ENCODE measurements around the gene EBLN1. TPM values are rescaled to one million over a fixed set of nuclear protein-coding genes. Genes with fewer than 3 reads are reported as not detected.

The EBLN1 gene
- polyA plus RNA-seq, 2 of the 4 experiments (the other 2 are of a cell fraction) = not detected

DNA sequence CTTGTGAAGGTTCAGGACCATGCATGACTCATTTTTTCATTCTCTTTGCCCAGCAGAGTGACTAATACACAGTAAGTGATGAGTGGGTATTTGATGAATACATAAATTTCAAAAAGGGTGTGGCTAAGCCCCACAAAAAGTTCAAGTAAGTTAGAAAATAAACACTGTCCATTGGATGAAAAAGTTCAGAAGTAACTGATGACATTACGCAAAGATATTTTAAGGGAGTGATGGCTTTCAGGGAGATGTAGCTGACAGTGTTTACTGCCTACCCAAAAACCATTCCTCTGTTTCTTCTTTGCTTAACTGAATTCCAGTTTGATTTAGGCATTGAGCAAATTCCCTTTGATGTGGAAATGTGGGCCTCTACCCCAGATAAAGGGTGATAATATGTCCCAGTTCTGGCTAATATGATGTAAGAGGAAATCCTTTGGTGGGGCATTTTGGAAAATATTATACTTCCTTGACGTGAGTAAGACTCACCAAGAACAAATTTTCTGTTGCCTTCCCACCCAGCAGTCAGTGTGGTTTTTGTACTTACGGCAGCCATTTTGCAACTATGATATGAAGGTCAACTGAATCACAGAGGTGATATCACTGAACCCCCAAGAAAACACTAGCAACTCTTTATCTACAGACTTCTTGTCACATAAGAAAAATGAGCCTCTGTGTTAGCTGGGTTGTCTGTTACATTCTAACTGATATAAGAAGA, 29.0 kb upstream of the EBLN1 start:
- Histone ChIP-seq H3K4me2 (peak overlapping the region; percentile 79), H3K4me1 (peaks cover 54% of the 10 kb centered on the region), H3K4me3 (0 out of 3 replicates have a peak overlapping the region, but pooled peaks have one; percentile 9), H3K27ac (peak overlapping the region; percentile 89), H3K9me3 (no peaks in the 10 kb centered on the region; the same call in 2 of the 3 replicates)
- WGBS (ENCODE audit: missing lambda C conversion rate) = under 1% methylated on average over 3 of the region's 3 CpGs
- FAIRE-seq (peak; percentile 96), DNase-seq (ENCODE audit: low read depth in 1 of 2, low spot score in 1 of 2) (peak; percentile 83 to 92), ATAC-seq (peak; percentile 90 to 94)
- ChIA-PET POLR2A (interaction anchor here (1.1 to 4.4 kb wide), 3 partner anchors 17 to 244 kb away, joined by 3 to 22 read pairs (median 10); partner anchors contain the start of genes COMMD3 and DNAJC1), CTCF (interaction anchor here (3.4 kb wide), 1 partner anchor 14 kb away, joined by 20 read pairs; no protein-coding TSS in a partner anchor)
- TF ChIP-seq RFX5 (IDR thresholded peaks at IDR 0.05) (no peak), NPAS2 (CRISPR knock-in tag; IDR thresholded peaks at IDR 0.05; ENCODE audit: borderline replicate concordance) (no peak), EP300 (IDR thresholded peaks at IDR 0.05) (peak; percentile 57 to 91; a peak in 3 of 5 replicates), GATA3 (IDR thresholded peaks at IDR 0.05; ENCODE audit: borderline replicate concordance) (peak; percentile 83), HOXB5 (CRISPR knock-in tag; IDR thresholded peaks at IDR 0.05) (peak; percentile 46; the same call in 1 of the 2 replicates), SMC3 (IDR thresholded peaks at IDR 0.05) (no peak; the same call in 2 of the 3 replicates), FOSL2 (IDR thresholded peaks at IDR 0.05) (peak; percentile 97), FOSL2 (CRISPR knock-in tag; IDR thresholded peaks at IDR 0.05) (peak; percentile 99), JUN (IDR thresholded peaks at IDR 0.05) (peak; percentile 74 to 88; a peak in 4 of 5 replicates), MAFK (IDR thresholded peaks at IDR 0.05; ENCODE audit: partially characterized antibody) (peak; percentile 84), CEBPB (IDR thresholded peaks at IDR 0.05) (peak; percentile 78 to 83), SREBF2 (IDR thresholded peaks at IDR 0.05) (no peak), RARB (CRISPR knock-in tag; IDR thresholded peaks at IDR 0.05) (no peak), BHLHE40 (IDR thresholded peaks at IDR 0.05; ENCODE audit: low read depth, low read length) (no peak), ZFP36 (IDR thresholded peaks at IDR 0.05; ENCODE audit: borderline replicate concordance, partially characterized antibody) (no peak), ESRRA (IDR thresholded peaks at IDR 0.05; ENCODE audit: borderline replicate concordance, low read length) (peak; percentile 89; the same call in 1 of the 2 replicates), CHD4 (IDR thresholded peaks at IDR 0.05; ENCODE audit: borderline replicate concordance) (no peak), JUNB (IDR thresholded peaks at IDR 0.05) (peak; percentile 95), FOSB (CRISPR knock-in tag; IDR thresholded peaks at IDR 0.05) (0 out of 2 replicates have a peak, but pooled peaks have one; percentile 31)
- TF ChIP-seq, protein P1, sequence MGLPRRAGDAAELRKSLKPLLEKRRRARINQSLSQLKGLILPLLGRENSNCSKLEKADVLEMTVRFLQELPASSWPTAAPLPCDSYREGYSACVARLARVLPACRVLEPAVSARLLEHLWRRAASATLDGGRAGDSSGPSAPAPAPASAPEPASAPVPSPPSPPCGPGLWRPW (IDR thresholded peaks at IDR 0.05) = 0 out of 2 replicates have a peak, but pooled peaks have one; percentile 25
- TF ChIP-seq, protein P2, sequence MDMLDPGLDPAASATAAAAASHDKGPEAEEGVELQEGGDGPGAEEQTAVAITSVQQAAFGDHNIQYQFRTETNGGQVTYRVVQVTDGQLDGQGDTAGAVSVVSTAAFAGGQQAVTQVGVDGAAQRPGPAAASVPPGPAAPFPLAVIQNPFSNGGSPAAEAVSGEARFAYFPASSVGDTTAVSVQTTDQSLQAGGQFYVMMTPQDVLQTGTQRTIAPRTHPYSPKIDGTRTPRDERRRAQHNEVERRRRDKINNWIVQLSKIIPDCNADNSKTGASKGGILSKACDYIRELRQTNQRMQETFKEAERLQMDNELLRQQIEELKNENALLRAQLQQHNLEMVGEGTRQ (IDR thresholded peaks at IDR 0.05) = no peak
- TF ChIP-seq, protein P3, sequence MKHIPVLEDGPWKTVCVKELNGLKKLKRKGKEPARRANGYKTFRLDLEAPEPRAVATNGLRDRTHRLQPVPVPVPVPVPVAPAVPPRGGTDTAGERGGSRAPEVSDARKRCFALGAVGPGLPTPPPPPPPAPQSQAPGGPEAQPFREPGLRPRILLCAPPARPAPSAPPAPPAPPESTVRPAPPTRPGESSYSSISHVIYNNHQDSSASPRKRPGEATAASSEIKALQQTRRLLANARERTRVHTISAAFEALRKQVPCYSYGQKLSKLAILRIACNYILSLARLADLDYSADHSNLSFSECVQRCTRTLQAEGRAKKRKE (CRISPR knock-in tag; IDR thresholded peaks at IDR 0.05; ENCODE audit: low read depth) = 0 out of 2 replicates have a peak, but pooled peaks have one; percentile 33
- TF ChIP-seq, protein P4, sequence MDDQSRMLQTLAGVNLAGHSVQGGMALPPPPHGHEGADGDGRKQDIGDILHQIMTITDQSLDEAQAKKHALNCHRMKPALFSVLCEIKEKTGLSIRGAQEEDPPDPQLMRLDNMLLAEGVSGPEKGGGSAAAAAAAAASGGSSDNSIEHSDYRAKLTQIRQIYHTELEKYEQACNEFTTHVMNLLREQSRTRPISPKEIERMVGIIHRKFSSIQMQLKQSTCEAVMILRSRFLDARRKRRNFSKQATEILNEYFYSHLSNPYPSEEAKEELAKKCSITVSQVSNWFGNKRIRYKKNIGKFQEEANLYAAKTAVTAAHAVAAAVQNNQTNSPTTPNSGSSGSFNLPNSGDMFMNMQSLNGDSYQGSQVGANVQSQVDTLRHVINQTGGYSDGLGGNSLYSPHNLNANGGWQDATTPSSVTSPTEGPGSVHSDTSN (IDR thresholded peaks at IDR 0.05) = no peak
- TF ChIP-seq, protein P5, sequence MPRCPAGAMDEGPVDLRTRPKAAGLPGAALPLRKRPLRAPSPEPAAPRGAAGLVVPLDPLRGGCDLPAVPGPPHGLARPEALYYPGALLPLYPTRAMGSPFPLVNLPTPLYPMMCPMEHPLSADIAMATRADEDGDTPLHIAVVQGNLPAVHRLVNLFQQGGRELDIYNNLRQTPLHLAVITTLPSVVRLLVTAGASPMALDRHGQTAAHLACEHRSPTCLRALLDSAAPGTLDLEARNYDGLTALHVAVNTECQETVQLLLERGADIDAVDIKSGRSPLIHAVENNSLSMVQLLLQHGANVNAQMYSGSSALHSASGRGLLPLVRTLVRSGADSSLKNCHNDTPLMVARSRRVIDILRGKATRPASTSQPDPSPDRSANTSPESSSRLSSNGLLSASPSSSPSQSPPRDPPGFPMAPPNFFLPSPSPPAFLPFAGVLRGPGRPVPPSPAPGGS (IDR thresholded peaks at IDR 0.05) = peak; percentile 34; the same call in 1 of the 3 replicates
- TF ChIP-seq, protein P6, sequence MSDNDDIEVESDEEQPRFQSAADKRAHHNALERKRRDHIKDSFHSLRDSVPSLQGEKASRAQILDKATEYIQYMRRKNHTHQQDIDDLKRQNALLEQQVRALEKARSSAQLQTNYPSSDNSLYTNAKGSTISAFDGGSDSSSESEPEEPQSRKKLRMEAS (IDR thresholded peaks at IDR 0.05) = no peak; the same call in none of the 2 replicates

Measured in A549 (cell line).